Measurements from ENCODE around the gene GPRC5A.

DNA sequence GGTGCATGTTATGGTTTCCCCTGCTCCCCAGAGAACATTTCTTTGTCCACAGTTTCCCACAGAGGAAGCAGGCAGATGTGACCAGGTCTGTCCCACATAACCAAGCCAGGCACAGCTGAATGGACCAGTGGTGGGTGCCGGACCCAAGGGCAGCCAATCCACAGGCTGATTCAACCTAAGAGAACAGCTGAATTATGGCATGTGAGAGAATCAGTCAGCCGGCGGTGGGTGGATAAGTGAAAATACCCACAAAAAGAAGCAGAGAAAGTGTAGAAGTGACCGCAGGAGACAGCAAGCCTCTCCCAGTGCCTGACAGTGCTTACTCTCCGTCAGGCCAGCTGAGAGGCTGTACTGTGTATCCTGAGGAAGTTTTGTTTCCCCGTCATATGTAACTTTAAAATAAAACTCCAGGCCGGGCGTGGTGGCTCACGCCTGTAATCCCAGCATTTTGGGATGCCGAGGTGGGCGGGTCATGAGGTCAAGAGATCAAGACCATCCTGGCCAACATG, 45.7 kb downstream of the GPRC5A start:
- TF ChIP-seq, protein P1, sequence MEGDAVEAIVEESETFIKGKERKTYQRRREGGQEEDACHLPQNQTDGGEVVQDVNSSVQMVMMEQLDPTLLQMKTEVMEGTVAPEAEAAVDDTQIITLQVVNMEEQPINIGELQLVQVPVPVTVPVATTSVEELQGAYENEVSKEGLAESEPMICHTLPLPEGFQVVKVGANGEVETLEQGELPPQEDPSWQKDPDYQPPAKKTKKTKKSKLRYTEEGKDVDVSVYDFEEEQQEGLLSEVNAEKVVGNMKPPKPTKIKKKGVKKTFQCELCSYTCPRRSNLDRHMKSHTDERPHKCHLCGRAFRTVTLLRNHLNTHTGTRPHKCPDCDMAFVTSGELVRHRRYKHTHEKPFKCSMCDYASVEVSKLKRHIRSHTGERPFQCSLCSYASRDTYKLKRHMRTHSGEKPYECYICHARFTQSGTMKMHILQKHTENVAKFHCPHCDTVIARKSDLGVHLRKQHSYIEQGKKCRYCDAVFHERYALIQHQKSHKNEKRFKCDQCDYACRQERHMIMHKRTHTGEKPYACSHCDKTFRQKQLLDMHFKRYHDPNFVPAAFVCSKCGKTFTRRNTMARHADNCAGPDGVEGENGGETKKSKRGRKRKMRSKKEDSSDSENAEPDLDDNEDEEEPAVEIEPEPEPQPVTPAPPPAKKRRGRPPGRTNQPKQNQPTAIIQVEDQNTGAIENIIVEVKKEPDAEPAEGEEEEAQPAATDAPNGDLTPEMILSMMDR (IDR thresholded peaks at IDR 0.05), result no peak
- TF ChIP-seq POLR2AphosphoS5 (IDR thresholded peaks at IDR 0.05) (no peak), EP300 (IDR thresholded peaks at IDR 0.05) (no peak)
